ENCODE measurements around the gene RND1. TPM values are rescaled to one million over a fixed set of nuclear protein-coding genes. Genes with fewer than 3 reads are reported as not detected.
"Not testable (repeated sequence)": the region's sequence is repeated elsewhere in the genome, so short reads cannot be mapped to it uniquely, and the experiment has no call there.

Gene RND1
- total RNA-seq, 1 experiment from 2014 or later: 2.0 TPM

GRCh38 chr12:48856379-48856778 lies 9.3 kb downstream of the RND1 start:
- peaks cover 6% of the 10 kb centered on the region for H3K4me1 ChIP-seq (ENCODE audit: insufficient read depth, low read length, poor library complexity, severe bottlenecking)
- intact Hi-C loops (cut with micrococcal nuclease; ENCODE audit: unreplicated experiment): no loop called here
- H3K4me3 ChIP-seq (ENCODE audit: low read depth, low read length, poor library complexity, severe bottlenecking): no peak overlapping the region
- TF ChIP-seq, protein P1, sequence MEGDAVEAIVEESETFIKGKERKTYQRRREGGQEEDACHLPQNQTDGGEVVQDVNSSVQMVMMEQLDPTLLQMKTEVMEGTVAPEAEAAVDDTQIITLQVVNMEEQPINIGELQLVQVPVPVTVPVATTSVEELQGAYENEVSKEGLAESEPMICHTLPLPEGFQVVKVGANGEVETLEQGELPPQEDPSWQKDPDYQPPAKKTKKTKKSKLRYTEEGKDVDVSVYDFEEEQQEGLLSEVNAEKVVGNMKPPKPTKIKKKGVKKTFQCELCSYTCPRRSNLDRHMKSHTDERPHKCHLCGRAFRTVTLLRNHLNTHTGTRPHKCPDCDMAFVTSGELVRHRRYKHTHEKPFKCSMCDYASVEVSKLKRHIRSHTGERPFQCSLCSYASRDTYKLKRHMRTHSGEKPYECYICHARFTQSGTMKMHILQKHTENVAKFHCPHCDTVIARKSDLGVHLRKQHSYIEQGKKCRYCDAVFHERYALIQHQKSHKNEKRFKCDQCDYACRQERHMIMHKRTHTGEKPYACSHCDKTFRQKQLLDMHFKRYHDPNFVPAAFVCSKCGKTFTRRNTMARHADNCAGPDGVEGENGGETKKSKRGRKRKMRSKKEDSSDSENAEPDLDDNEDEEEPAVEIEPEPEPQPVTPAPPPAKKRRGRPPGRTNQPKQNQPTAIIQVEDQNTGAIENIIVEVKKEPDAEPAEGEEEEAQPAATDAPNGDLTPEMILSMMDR (conservative IDR thresholded peaks at IDR 0.05; ENCODE audit: low read depth, low read length): no peak
- no peak for TF ChIP-seq EZH2 (IDR thresholded peaks at IDR 0.05; ENCODE audit: borderline replicate concordance, low read depth, low read length, poor library complexity, severe bottlenecking)
- H3K36me3 ChIP-seq (ENCODE audit: insufficient read depth, low read length, poor library complexity, severe bottlenecking): no peaks in the 10 kb centered on the region
- no peak for DNase-seq (ENCODE audit: low spot score)
- H3K27ac ChIP-seq (ENCODE audit: low read depth, low read length, poor library complexity, severe bottlenecking): no peak overlapping the region
- ChIA-PET CTCF (no interaction called here), POLR2A (ENCODE audit: low non-redundant PET) (no interaction called here)
- no peaks in the 10 kb centered on the region for H3K27me3 ChIP-seq (replicated peaks; ENCODE audit: insufficient read depth, low read depth, low read length, poor library complexity)
- no peaks in the 10 kb centered on the region for H3K9me3 ChIP-seq (ENCODE audit: low read depth, low read length, poor library complexity, severe bottlenecking)
- BruUV-seq (replicated peaks): no TSS peak

DNA sequence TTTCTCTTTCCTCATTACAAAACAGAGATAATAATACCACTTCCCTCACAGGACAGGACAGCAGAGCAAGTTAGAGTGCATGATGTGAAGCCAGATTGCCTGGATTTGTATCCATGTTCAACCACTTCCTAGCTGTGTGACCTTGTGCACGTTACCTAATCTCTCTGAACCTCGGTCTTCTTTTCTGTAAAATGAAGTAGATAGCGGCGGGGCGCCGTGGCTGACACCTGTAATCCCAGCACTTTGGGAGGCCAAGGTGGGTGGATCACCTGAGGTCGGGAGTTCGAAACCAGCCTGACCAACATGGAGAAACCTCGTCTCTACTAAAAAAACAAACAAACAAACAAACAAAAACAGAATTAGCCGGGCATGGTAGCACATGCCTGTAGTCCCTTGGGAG lies 10.7 kb downstream of the RND1 start:
- CTCF ChIA-PET; BruUV-seq (replicated peaks); POLR2A ChIA-PET (ENCODE audit: low non-redundant PET): not testable (repeated sequence)

DNA sequence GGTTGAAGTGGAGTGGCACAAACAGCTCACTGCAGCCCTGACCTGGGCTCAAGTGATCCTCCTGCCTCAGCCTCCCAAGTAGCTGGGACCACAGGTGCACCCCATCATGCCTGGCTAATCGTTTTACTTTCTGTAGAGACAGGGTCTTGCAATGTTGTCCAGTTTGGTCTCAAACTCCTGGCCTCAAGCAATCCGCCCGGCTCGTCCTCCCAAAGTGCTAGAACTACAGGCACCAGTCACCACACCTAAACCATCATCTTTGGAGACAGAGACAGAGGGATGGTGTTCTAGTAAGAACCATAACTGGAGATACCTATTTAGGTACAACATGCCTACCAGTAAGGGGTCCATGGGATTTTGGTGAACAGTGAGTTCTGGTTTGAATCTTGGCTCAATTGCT lies 11.2 kb downstream of the RND1 start:
- H3K36me3 ChIP-seq (ENCODE audit: insufficient read depth, low read length, poor library complexity, severe bottlenecking): no peaks in the 10 kb centered on the region
- H3K4me1 ChIP-seq (ENCODE audit: insufficient read depth, low read length, poor library complexity, severe bottlenecking): peaks cover 19% of the 10 kb centered on the region
- intact Hi-C loops (cut with micrococcal nuclease; ENCODE audit: unreplicated experiment): loop anchor here (5.0 kb wide), 1 partner anchor 123 kb away; the partner anchor contains the start of gene WNT1
- POLR2A ChIA-PET (ENCODE audit: low non-redundant PET): no interaction called here
- no peak overlapping the region for H3K27ac ChIP-seq (ENCODE audit: low read depth, low read length, poor library complexity, severe bottlenecking)
- no peak overlapping the region for H3K4me3 ChIP-seq (ENCODE audit: low read depth, low read length, poor library complexity, severe bottlenecking)
- H3K27me3 ChIP-seq (replicated peaks; ENCODE audit: insufficient read depth, low read depth, low read length, poor library complexity): no peaks in the 10 kb centered on the region
- CTCF ChIA-PET: interaction anchor here (2.9 kb wide), 1 partner anchor 36 kb away, joined by 56 read pairs; no protein-coding TSS in a partner anchor
- BruUV-seq (replicated peaks): no TSS peak
- DNase-seq (ENCODE audit: low spot score): no peak
- TF ChIP-seq, protein P1 (conservative IDR thresholded peaks at IDR 0.05; ENCODE audit: low read depth, low read length): no peak
- TF ChIP-seq EZH2 (IDR thresholded peaks at IDR 0.05; ENCODE audit: borderline replicate concordance, low read depth, low read length, poor library complexity, severe bottlenecking): no peak
- H3K9me3 ChIP-seq (ENCODE audit: low read depth, low read length, poor library complexity, severe bottlenecking): no peaks in the 10 kb centered on the region

More for the DNA sequence above, 10.7 kb downstream of the RND1 start:
- H3K36me3 ChIP-seq (ENCODE audit: insufficient read depth, low read length, poor library complexity, severe bottlenecking); H3K27ac ChIP-seq (ENCODE audit: low read depth, low read length, poor library complexity, severe bottlenecking); H3K27me3 ChIP-seq (replicated peaks; ENCODE audit: insufficient read depth, low read depth, low read length, poor library complexity); H3K9me3 ChIP-seq (ENCODE audit: low read depth, low read length, poor library complexity, severe bottlenecking); DNase-seq (ENCODE audit: low spot score); H3K4me3 ChIP-seq (ENCODE audit: low read depth, low read length, poor library complexity, severe bottlenecking): not testable (repeated sequence)
- peaks cover 18% of the 10 kb centered on the region for H3K4me1 ChIP-seq (ENCODE audit: insufficient read depth, low read length, poor library complexity, severe bottlenecking)
- intact Hi-C loops (cut with micrococcal nuclease; ENCODE audit: unreplicated experiment): loop anchor here (5.0 kb wide), 1 partner anchor 122 kb away; the partner anchor contains the start of gene WNT1

All from A673 (cell line).